Nucleus accumbens (tissue), 56 donors: ENCODE measurements around the gene FGF23.

Experiments used
- DNase-seq, 56 donors: peaks; one replicate each; lab custom pipeline; 2025; lab: John Stamatoyannopoulos, UW

The FGF23 gene

GRCh38 chr12:4320497-4320852 lies 59.0 kb downstream of the FGF23 start:
- DNase-seq = no peak
